GM18868 (cell line): Measurements from ENCODE around the gene ZNF440.
"Not testable (repeated sequence)": the region's sequence is repeated elsewhere in the genome, so short reads cannot be mapped to it uniquely, and the experiment has no call there.

Source experiments
- ATAC-seq: cut with Tn5 transposase; IDR thresholded peaks from one replicate; pipeline ENCODE4 v1.9.1; 2021; ENCODE audit warnings: mild to moderate bottlenecking, moderate library complexity; ENCODE audit not compliant: unreplicated experiment

ZNF440 gene

DNA sequence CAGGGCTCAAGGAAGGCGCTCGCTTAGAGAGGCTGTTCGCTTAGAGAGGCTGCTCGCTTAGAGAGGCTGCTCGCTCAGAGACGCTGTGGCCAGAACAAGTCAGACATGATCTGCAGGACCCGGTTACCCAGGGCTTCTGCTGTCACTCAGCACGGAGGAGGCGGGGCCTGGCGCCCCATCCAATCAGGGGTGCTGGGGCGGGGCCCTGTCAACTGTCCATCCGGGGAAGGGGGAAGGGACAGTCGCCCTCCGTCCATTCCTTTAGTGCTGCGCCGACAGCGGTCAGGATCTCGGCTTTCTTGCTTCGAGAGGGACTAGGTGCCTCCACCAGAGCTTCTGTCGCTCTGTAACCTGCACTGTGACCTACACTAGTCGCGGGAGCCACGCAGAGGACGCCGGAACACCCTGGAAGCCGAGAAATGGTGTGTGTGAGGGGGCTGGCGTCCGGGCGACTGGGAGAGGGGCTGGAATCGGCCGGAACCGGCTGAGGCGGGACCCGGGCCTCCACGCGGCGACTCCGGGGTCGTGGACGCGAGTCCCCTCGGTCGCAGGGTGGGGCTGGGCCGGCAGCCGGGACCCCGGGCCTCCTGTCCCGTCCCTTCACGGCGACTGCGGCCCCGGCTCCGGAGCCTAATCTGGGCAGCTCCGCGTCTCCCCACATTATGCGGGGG lies at the start of gene ZNF440:
ZNF440 (plus strand) TSS at position 245 of the 671 bp plus-strand sequence; CDS start at position 420, 175 bp downstream.
- ATAC-seq = peak; percentile 99

DNA sequence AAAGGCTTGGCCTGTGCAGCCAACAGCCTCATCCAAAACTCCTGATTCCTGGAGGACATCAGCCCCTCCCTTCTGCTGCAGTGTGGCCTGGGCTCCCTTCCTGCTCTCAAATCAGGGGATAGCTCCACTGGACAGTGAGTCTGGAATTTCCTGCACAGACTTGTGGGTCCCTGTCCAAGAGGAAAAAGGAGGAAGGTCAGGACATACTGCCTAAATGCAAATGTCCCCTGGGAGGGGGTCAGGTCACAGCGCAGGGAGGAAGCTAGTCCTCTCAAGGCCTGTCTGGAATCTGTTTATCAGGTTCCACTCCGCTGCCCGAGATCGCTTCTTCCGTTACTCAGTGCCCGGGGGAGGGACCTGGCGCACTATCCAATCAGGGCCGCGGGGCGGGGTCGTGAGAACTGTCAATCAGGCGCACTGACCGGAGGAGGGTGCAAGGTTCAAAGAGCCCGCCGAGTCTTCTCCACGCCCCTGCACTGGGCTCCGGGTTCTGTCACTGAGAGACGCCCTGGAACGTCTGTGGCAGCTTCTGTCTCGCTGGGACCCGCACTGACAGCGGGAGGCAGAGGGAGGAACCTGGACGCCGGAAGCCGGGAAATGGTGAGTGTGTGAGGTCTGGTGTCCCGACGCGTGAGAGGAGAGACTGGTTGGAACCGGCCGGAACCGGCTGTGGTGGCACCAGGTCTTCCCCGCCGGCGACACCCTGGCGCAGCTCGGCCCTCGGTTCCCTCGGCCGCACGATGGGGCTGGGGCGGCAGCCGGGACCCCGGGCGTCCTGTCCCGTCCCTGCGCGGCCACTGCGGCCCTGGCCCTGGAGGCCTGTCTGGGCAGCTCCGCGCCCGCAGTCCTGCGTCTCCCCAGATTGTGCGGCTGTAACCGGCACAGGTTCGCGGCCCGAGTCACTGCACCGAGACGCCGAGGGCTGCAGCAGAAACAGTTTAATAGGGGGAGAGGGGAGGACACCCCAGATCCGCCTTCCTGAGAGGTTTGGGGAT lies 47.2 kb upstream of the ZNF440 start, which contains the start of gene ZNF441:
ZNF441 (plus strand) TSS at position 404 of the 995 bp plus-strand sequence; CDS start at position 598, 194 bp downstream.
- ATAC-seq = peak; percentile 93

DNA sequence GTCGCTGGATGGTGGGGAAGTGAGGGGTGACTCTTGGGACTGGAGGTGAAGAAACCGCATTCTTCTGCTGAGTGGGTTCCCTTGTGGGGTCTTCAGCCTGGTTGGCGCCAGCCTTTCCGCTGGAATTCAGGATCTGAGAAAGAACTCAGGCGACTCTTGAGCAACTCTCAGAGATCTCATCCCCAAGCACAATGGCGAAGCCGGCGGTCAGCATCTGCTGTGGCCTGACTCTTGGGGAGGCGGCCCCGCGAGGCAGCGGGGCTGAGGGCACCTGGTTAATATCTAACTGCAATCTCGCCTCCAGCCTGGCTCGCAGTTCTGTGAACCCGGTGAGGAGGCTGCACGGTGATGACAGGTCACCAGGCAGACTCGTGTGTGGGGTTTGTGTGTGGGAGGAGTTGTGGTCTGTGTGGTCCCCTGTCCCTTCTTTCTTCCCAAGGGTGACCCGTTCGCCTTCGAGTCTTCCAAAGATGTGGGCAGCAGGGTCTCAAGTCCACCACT lies 46.4 kb upstream of the ZNF440 start:
- ATAC-seq = no peak

DNA sequence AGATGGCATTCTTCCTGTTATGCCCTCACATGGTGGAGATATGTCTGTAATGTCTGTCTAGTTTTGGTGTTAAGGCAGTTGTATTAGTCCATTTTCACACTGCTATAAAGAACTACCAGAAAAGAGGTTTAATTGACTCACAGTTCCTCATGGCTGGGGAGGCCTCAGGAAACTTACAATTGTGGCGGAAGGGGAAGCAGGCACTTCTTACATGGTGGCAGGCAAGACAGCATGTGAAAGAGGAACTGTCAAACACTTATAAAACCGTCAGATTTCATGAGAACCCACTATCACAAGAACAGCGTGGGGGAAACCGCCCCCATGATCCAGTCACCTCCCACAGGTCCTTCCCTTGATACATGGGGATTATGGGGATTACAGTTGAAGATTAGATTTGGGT lies 44.1 kb upstream of the ZNF440 start:
- no peak for ATAC-seq

DNA sequence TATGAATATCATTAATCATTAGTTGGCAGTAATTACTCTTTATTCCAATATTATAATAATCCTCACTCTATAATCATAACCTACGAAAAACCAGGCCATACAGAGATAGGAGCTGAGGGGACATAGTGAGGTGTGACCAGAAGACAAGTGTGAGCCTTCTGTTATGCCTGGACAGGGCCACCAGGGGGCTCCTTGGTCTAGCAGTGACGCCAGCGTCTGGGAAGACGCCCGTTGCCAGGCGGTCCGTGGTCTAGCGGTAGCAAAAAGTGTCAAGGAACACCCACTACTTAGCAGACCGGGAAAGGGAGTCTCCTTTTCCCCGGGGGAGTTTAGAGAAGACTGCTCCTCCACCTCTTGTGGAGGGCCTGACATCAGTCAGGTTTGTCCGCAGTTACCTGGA lies 42.6 kb upstream of the ZNF440 start:
- not testable (repeated sequence) for ATAC-seq

DNA sequence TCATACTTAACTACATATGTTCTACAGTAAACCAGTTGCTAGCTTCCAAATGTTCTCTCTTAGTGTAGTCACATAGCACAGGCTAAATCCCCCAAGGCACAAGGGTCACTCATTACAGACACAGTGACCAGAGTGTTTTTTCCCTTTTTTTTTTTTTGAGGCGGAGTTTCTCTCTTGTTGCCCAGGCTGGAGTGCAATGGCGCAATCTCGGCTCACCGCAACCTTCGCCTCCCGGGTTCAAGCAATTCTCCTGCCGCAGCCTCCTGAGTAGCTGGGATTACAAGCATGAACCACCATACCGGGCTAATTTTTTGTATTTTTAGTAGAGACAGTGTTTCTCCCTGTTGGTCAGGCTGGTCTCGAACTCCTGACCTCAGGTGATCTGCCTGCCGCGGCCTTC lies 37.4 kb upstream of the ZNF440 start:
- not testable (repeated sequence) for ATAC-seq

DNA sequence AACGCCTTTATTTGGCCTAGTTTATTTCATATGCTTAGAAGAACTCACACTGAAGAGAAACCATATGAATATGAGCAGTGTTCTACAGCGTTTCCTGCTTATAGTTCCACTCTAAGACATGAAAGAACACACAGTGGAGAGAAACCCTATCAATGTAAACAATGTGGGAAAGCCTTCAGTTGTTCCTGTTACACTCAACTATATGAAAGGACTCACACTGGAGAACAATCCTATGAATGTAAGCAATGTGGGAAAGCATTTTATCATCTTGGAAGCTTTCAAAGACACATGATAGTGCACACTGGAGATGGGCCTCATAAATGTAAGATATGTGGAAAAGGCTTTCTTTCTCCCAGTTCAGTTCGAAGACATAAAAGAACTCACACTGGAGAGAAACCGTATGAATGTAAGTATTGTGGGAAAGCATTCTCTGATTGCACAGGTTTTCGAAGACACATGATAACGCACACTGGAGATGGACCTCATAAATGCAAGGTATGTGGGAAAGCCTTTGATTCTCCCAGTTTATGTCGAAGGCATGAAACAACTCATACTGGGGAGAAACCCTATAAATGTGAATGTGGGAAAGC lies 33.5 kb upstream of the ZNF440 start:
- ATAC-seq = no peak

DNA sequence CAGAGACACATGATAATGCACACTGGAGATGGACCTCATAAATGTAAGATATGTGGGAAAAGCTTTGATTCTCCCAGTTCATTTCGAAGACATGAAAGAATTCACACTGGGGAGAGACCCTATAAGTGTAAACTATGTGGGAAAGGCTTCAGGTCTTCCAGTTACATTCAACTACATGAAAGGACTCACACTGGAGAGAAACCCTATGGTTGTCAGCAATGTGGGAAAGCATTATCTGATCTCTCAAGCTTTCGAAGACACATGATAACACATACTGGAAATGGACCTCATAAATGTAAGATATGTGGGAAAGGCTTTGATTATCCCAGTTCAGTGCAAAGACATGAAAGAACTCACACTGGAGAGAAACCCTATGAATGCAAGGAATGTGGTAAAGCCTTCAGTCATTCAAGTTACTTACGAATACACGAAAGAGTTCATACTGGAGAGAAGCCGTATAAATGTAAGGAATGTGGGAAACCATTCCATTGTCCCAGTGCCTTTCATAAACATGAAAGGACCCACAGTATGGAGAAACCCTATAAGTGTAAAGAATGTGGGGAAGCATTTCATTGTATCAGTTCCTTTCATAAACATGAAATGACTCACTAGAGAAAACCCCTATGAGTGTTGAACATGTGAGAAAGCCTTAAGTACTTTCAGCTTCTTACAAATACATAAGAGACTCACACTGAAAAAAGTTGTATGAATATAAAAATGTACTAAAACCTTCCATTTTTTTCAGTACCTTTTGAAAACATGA lies 32.6 kb upstream of the ZNF440 start:
- ATAC-seq = no peak

DNA sequence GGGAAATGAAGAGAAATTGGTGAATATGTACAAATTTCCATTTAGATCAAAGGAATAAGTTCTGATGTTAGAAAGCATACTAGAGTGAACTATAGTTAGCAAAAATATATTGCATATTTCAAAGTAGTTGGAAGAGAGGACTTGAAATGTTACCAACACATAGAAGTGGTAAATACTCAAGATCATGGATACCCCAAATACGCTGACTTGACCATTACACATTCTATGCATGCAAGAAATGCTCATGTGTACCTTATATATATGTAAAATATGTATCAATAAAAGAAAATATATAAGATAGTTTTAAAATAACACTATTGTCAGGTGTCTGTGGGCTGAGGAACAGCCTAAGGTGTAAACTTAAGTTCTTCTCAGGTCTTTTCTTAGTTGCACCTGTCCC lies 30.3 kb upstream of the ZNF440 start:
- ATAC-seq = no peak

DNA sequence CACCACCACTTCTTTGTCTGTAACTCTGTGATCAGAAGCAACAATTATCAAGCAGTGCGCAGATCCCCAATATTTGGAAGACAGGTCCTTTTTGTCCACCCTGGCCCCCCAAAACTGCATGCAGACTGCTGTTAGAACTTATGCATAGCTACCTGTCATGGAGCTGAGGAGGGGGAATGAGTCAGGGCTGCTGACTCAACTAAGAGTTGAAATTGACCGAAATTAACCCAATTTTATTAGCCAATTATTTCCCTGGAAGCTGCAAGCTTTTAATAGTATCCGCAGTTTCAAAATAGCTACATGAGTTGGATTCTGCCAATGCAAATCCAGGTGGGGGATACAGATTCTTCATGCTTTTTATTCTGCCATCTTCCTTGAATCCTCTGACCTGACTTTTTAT lies 29.7 kb upstream of the ZNF440 start:
- ATAC-seq = no peak

DNA sequence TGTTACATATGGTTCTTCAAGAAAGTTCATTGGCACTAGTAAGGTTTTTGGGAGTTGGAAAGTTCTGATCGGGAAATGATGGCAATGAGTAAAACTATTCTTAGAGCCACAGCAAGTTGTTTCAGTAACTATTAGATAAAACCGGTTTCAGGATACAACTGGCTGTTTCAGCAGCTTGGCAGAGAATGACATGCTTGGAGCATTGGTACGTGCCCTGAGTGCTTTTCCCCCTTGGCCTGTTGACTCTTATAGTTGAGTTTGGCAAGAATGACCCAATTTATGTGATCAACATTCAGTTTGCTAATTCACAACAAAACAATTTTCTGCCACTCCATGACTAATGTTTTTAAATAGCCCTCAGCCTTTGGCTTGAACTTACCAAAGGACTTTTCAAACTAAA lies 26.5 kb upstream of the ZNF440 start:
- no peak for ATAC-seq

DNA sequence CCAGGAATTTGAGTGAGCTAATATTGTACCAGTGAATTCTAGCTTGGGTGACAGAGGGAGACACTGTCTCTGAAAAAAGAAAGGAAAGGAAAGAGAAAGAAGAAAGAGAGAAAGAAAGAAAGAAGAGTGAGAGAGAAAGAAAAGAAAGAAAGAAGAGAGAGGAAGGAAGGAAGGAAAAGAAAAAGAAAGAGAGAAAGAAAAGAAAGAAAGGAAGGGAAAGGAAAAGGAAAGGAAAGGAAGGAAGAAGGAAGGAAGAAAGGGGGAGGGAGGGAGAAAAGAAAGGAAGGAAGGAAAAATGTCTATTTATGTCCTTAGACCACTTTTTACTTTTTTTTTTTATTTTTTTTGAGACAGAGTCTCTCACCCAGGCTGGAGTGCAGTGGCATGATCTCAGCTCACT lies 21.1 kb upstream of the ZNF440 start:
- no peak for ATAC-seq

DNA sequence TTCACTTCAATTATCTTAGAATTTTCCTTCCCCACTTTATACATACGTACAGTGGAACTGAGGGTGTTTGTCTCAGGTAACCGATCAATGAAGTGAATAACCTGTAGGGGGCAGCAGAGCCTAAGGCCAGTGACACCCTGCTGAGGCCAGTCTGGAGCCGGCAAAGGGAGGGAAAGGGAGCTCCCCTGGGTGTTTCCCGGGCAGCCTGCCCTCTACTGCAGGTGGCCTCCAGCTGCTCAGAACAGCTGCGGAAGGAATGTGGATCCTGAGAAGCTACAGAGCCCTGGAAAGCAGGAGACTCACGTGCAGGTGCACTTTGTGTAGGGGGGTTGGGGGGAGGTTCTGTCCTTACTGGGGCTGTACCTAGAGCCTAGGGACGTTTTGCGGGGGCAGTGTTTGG lies 16.6 kb upstream of the ZNF440 start:
- peak; percentile 73 for ATAC-seq

DNA sequence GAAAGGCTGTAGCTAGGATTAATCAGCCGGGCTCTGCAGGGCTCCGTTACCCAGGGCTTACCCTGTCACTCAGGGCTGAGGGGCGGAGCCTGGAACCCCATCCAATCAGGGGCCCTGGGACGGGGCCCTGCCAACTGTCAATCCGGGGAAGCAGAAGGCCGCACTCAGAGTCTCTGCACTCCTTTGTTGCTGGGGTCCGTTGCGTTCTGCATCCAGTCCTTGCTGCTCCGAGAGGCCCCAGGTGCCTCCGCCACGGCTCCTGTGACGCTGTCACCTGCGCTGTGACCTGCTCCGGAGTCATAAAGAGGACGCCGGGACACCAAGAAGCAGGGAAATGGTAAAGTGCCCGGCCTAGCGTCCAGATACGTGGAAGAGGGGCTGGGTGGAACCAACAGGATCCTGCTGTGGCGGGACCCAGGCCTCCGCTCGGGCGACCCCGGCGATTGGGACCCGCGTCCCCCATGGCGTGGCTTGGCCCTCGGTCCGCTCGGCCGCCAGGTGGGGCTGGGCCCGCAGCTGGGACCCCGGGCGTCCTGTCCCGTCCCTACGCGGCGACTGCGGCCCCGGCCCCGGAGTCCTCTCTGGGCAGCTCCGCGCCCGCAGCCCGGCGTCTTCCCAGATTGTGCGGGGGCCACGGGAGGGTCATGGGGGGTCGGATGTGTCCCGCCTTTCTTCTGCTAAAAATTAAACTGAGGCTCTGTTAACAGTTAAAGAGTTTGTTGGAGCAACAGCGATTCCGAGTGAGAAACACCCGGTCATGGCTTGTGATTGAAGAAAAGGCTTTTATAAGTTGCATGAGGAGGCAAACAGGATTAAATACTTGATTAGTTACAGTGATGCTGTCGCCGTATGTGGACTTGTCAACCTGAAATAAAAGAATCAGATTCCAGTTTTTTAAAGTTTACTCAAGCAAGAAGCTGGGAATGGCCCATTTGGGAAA lies 15.4 kb upstream of the ZNF440 start, which contains the start of gene ZNF491:
ZNF491 (plus strand) TSS at position 133 of the 940 bp plus-strand sequence. CDS start 7,431 bp downstream, outside the sequence.
- peak; percentile 97 for ATAC-seq

DNA sequence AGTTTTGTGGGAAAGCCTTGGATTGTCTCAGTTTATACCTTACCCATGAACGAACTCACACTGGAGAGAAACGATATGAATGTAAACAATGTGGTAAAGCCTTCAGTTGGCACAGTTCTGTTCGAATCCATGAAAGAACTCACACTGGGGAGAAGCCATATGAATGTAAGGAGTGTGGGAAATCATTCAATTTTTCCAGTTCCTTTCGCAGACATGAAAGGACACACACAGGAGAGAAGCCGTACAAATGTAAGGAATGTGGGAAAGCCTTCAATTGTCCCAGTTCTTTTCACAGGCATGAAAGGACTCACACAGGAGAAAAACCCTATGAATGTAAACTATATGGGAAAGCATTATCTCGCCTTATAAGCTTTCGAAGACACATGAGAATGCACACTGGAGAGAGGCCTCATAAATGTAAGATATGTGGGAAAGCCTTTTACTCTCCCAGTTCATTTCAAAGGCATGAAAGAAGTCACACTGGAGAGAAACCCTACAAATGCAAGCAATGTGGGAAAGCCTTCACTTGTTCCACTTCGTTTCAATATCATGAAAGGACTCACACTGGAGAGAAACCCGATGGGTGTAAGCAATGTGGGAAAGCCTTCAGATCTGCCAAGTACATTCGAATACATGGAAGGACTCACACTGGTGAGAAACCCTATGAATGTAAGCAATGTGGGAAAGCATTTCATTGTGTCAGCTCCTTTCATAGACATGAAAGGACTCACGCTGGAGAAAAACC lies 7.5 kb upstream of the ZNF440 start:
- ATAC-seq = no peak

DNA sequence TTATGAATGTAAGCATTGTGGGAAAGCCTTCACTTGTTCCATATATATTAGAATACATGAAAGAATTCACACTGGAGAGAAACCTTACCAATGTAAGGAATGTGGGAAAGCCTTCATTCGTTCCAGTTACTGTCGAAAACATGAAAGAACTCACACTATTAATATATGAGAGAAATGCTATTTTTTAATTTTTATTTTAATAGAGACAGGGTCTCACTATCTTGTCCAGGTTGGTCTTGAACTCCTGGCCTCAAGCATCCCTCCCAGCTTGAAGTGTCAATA lies 7.0 kb upstream of the ZNF440 start:
- no peak for ATAC-seq

DNA sequence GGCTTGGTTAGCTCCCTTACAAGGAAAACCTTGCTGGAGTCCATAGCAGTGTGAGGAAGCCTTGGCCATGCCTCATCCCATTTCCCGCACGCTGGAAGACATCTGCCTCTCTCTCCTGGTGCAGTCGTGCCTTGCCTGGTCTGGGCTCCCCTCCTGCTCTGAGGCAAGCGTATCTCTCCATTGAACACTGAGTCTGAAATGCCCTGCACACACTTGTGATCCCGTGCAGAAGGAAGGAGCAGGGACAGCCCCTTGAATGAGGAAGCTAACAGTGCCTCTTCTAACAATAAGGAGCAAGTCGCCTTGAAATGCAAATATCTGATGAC lies 407 bp upstream of the ZNF440 start:
- no peak for ATAC-seq

DNA sequence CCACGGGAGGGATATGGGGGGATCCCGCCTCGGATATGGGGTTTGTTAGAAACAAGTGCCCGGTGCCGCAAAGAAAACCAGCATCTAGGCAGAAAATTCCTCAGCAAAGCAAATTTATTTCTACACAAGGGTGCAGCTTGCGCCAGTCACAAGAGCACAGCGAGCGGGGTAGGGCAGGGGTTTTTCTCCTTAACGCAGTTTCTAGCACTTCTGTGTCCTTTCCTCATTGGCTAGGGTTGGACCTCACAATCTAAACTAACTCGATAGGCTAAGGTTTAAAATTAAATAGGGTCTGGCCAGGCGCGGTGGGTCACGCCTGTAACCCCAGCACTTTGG lies 595 bp downstream of the ZNF440 start:
- no peak for ATAC-seq

DNA sequence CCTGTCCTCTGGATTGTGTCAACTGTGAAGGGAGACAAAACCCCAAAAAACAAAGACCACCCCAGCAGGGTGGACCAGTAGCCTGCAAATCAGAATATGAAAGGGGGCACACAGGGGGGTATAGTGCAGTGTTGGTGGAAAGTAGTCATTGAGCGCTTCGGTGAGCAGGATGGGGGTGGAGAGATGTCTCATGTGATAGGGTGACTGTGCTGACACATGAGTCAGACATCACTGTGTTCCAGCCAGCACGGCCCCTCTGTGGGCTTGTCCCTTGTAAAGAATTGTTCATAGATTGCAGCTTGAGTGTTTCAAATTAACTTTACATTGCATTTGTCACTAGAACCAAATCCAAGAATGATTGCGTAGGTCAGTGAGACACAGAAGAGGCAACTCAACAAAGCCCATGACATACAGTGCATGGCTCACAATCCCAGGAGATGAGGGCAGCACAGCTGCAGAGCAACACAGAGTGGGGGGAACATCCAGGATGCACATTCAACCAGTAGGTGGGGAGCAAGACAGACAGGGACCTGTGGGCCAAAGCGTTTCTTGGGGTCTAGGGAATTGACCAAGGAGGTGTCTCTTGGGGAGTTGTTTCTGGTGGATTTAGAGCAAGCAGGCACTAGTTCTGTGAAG lies 7.5 kb downstream of the ZNF440 start:
- ATAC-seq = no peak
